Fibroblast of lung (primary cell): ENCODE data around the gene MCRS1. TPM values are rescaled to one million over a fixed set of nuclear protein-coding genes. Genes with fewer than 3 reads are reported as not detected.

Experiments used
- DNase-seq, 2 donors: peaks; one replicate each; pipeline versions ENCODE4 v3.0.0 to v3.0.0-alpha.2; 2010; ENCODE audit warnings: low read depth in 2 of 2
- H2AFZ ChIP-seq: 2 replicates; pipeline ENCODE4 v1.5.1; 2012; ENCODE audit warnings: low read length, control low read depth, inconsistent platforms
- H3K27ac ChIP-seq: 2 replicates; pipeline ENCODE4 v1.5.1; 2011; ENCODE audit warnings: low read length, control low read depth; ENCODE audit not compliant: insufficient read depth
- H3K27me3 ChIP-seq: 2 replicates; pipeline ENCODE4 v1.5.1; 2011; ENCODE audit warnings: mild to moderate bottlenecking, low read length; ENCODE audit not compliant: control insufficient read depth, insufficient read depth
- H3K36me3 ChIP-seq: 2 replicates; pipeline ENCODE4 v1.5.1; 2011; ENCODE audit warnings: low read length; ENCODE audit not compliant: control insufficient read depth, insufficient read depth
- H3K4me1 ChIP-seq: 2 replicates; pipeline ENCODE4 v1.5.1; 2011; ENCODE audit warnings: low read length; ENCODE audit not compliant: control insufficient read depth, insufficient read depth; ENCODE audit errors: extremely low read depth
- H3K4me2 ChIP-seq: 2 replicates; pipeline ENCODE4 v1.5.1; 2011; ENCODE audit warnings: low read length, control low read depth; ENCODE audit not compliant: insufficient read depth; ENCODE audit errors: extremely low read depth
- H3K4me3 ChIP-seq, 4 experiments: fragments of 200-600 bp in 1 of 4; sonication (generic) in 1 of 4; replicated peaks in 1 of 4; 2 replicates each; pipeline ENCODE4 v1.5.1; 2011 to 2016; ENCODE audit warnings: low read length in 4 of 4, low read depth in 3 of 4, mild to moderate bottlenecking in 3 of 4, control low read depth in 2 of 4, inconsistent platforms in 1 of 4, mixed read lengths in 1 of 4; ENCODE audit not compliant: insufficient read depth in 1 of 4; ENCODE audit errors: control extremely low read depth in 1 of 4
- H3K79me2 ChIP-seq: 2 replicates; pipeline ENCODE4 v1.5.1; 2012; ENCODE audit warnings: mild to moderate bottlenecking, low read length, inconsistent platforms; ENCODE audit not compliant: control insufficient read depth, insufficient read depth
- H3K9ac ChIP-seq: 2 replicates; pipeline ENCODE4 v1.5.1; 2011; ENCODE audit warnings: mild to moderate bottlenecking, low read length, control low read depth; ENCODE audit not compliant: insufficient read depth
- H3K9me3 ChIP-seq: 2 replicates; pipeline ENCODE4 v1.5.1; 2012; ENCODE audit warnings: low read depth, low read length; ENCODE audit not compliant: control insufficient read depth, insufficient read depth
- H4K20me1 ChIP-seq: 2 replicates; pipeline ENCODE4 v1.5.1; 2011; ENCODE audit warnings: low read length; ENCODE audit not compliant: control insufficient read depth, insufficient read depth; ENCODE audit errors: extremely low read depth
- CTCF ChIP-seq, 2 donors: IDR thresholded peaks in 1 of 2; conservative IDR thresholded peaks in 1 of 2; 1 replicate in 1 of 2; 2 replicates in 1 of 2; pipeline ENCODE4 v1.5.1; 2011 to 2012; ENCODE audit warnings: low read length in 2 of 2, control low read depth in 1 of 2, inconsistent platforms in 1 of 2, low read depth in 1 of 2, mild to moderate bottlenecking in 1 of 2
- EZH2 ChIP-seq: IDR thresholded peaks from 2 replicates; pipeline ENCODE4 v1.5.1; 2012; ENCODE audit warnings: low read length, control low read depth, mild to moderate bottlenecking; ENCODE audit errors: missing control alignments
- polyA plus RNA-seq, 2 donors: library from polyadenylated mRNA; depleted of rRNA in 1 of 2; stranded (reverse) in 1 of 2; unstranded in 1 of 2; fragments of >200 nt; gene quantifications; 2 replicates each; pipeline ENCODE4 v1.2.1, GENCODE V29; 2011 to 2012; ENCODE audit warnings: missing spikeins in 1 of 2
- total RNA-seq: library from RNA; depleted of rRNA; stranded (reverse); fragments of >200 nt; gene quantifications from 2 replicates; pipeline ENCODE4 v1.2.1, GENCODE V29; 2014

The MCRS1 gene
- total and polyA plus RNA-seq, 2 donors (not counting 1 experiment from before 2014, with no cell fraction given), result 51.1 to 52.2 TPM

DNA sequence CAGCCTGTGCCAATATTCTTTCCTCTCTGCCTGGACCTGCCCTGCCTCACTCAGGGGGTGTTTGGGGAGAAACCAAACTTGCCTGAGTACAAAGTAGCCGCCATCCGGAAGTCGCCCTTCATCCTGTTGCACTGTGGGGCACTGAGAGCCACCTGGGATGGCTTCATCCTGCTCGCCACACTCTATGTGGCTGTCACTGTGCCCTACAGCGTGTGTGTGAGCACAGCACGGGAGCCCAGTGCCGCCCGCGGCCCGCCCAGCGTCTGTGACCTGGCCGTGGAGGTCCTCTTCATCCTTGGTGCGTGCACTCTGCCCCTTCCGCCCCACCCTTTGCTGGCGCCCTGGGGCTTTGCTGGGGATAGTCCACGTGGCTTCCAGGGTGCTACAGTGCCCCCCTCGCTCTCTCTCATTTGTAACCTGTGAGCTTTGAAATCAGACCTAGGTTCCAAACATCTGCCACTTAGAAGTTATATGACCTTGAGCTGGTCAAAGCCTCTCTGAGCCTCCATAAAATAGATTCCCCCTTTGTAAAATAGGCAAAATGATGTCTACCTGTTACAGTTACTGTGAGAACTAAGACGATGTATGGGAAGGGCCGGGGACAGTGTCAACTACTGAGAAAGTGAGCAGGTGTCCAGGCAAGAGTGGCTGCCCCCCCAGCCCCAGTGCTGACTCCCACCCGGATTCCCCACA lies 24.6 kb downstream of the MCRS1 start:
- TF ChIP-seq CTCF (conservative IDR thresholded peaks at IDR 0.05 in 1 of 2, IDR thresholded peaks at IDR 0.05 in 1 of 2; ENCODE audit: low read depth in 1 of 2, low read length in 2 of 2), result no peak
- no peak for TF ChIP-seq EZH2
- no peaks in the 10 kb centered on the region for H3K4me1 ChIP-seq
- H3K4me3 ChIP-seq, result no peak overlapping the region
- peaks cover 38% of the 10 kb centered on the region for H3K27me3 ChIP-seq
- no peaks in the 10 kb centered on the region for H3K9me3 ChIP-seq
- H3K79me2 ChIP-seq, result no peaks in the 10 kb centered on the region
- DNase-seq, result no peak
- H3K36me3 ChIP-seq, result no peaks in the 10 kb centered on the region
- no peak overlapping the region for H3K9ac ChIP-seq
- no peaks in the 10 kb centered on the region for H4K20me1 ChIP-seq
- H3K4me2 ChIP-seq, result no peak overlapping the region
- H3K27ac ChIP-seq, result no peak overlapping the region
- no peak overlapping the region for H2AFZ ChIP-seq

GRCh38 chr12:49542592-49543160 lies 25.3 kb downstream of the MCRS1 start:
- Histone ChIP-seq H3K79me2 (no peaks in the 10 kb centered on the region), H3K4me2 (no peak overlapping the region), H3K4me3 (no peak overlapping the region), H3K4me1 (peaks cover 4% of the 10 kb centered on the region), H2AFZ (no peak overlapping the region), H4K20me1 (no peaks in the 10 kb centered on the region), H3K9ac (no peak overlapping the region), H3K27ac (no peak overlapping the region), H3K27me3 (peaks cover 36% of the 10 kb centered on the region), H3K36me3 (no peaks in the 10 kb centered on the region), H3K9me3 (no peaks in the 10 kb centered on the region)
- DNase-seq, result no peak
- no peak for TF ChIP-seq CTCF (conservative IDR thresholded peaks at IDR 0.05 in 1 of 2, IDR thresholded peaks at IDR 0.05 in 1 of 2; ENCODE audit: low read depth in 1 of 2, low read length in 2 of 2)
- no peak for TF ChIP-seq EZH2

DNA sequence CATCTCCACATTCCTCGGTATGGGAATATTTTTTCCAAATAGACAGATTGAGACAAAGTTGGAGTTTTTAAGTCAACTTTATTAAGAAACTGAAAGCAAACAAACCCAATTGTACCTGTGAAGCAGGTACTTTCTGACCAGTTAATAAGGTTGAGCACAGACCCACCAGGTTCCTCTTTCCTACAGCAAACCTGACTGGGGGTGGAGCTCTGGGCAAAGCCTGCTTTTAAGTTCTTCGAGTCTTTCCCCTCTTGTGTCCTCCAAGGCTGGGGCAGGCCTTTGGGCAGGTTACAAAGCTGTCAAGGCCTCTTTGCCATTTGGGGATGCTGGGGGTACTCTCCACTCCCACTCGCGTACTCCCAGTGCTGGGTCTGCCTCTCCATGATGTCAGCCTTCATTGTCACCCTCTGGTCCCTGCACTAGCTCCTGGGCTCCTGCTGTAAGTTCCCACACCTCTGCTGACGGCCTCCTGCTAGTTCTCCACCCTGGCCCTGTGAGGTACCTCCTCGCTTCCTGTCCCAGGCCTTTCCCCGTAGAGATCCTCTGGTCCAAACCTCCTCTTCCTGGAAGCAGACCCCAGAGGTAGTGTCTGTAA lies 25.9 kb downstream of the MCRS1 start:
- Histone ChIP-seq H2AFZ (no peak overlapping the region), H3K27ac (no peak overlapping the region), H4K20me1 (no peaks in the 10 kb centered on the region), H3K4me3 (no peak overlapping the region), H3K4me1 (peaks cover 4% of the 10 kb centered on the region), H3K79me2 (no peaks in the 10 kb centered on the region), H3K9ac (no peak overlapping the region), H3K9me3 (no peaks in the 10 kb centered on the region), H3K27me3 (peaks cover 35% of the 10 kb centered on the region), H3K36me3 (no peaks in the 10 kb centered on the region), H3K4me2 (no peak overlapping the region)
- no peak for DNase-seq
- TF ChIP-seq EZH2, result no peak
- TF ChIP-seq CTCF (conservative IDR thresholded peaks at IDR 0.05 in 1 of 2, IDR thresholded peaks at IDR 0.05 in 1 of 2; ENCODE audit: low read depth in 1 of 2, low read length in 2 of 2), result no peak
